K562 (cell line): Measurements from ENCODE around the gene THAP11. TPM values are rescaled to one million over a fixed set of nuclear protein-coding genes. Genes with fewer than 3 reads are reported as not detected.

Experiments
- BRD9 ChIP-seq: fragments of 450-650 bp; IDR thresholded peaks from 2 replicates; pipeline ENCODE4 v1.6.1; 2018; ENCODE audit warnings: low read depth; ENCODE audit not compliant: partially characterized antibody
- BRF1 ChIP-seq: IDR thresholded peaks from 3 replicates; pipeline ENCODE4 v1.6.1; 2011; ENCODE audit warnings: borderline replicate concordance, mild to moderate bottlenecking; ENCODE audit not compliant: insufficient read length; ENCODE audit errors: extremely low read depth
- FOXA1 ChIP-seq: fragments of 450-650 bp; IDR thresholded peaks from 2 replicates; pipeline ENCODE4 v1.6.1; 2016; ENCODE audit warnings: mild to moderate bottlenecking, borderline replicate concordance
- HEY1 ChIP-seq: fragments of 250-450 bp; sonication (Bioruptor Pico); IDR thresholded peaks from 2 replicates; pipeline ENCODE4 v1.5.0; 2020; ENCODE audit warnings: mild to moderate bottlenecking, moderate library complexity, borderline replicate concordance
- HMBOX1 ChIP-seq: sonication (generic); IDR thresholded peaks from 2 replicates; pipeline ENCODE4 v1.6.1; 2016
- IRF2 ChIP-seq: sonication (generic); formaldehyde crosslinking; IDR thresholded peaks from 2 replicates; pipeline ENCODE4 v1.8.1; 2022; ENCODE audit warnings: mild to moderate bottlenecking, missing genetic modification reagents
- KLF6 ChIP-seq: fragments of 250-450 bp; sonication (Bioruptor Pico); IDR thresholded peaks from 2 replicates; pipeline ENCODE4 v1.4.0; 2020; ENCODE audit warnings: mild to moderate bottlenecking, moderate library complexity, borderline replicate concordance
- MEF2A ChIP-seq: IDR thresholded peaks from 2 replicates; pipeline ENCODE4 v1.6.1; 2011; ENCODE audit warnings: low read depth, mild to moderate bottlenecking, low read length, moderate library complexity; ENCODE audit not compliant: control insufficient read depth
- NCOA6 ChIP-seq: fragments of 450-650 bp; IDR thresholded peaks from 2 replicates; pipeline ENCODE4 v1.6.1; 2017; ENCODE audit warnings: mild to moderate bottlenecking
- SMC3 ChIP-seq: conservative IDR thresholded peaks from 2 replicates; pipeline ENCODE4 v1.6.1; 2011; ENCODE audit warnings: low read depth, low read length, improper control_type of control experiment; ENCODE audit not compliant: insufficient read depth
- STAT5A ChIP-seq: IDR thresholded peaks from 2 replicates; pipeline ENCODE4 v1.6.1; 2012; ENCODE audit warnings: low read length, inconsistent platforms, borderline replicate concordance
- STAT5B ChIP-seq: fragments of 250-450 bp; sonication (Bioruptor Pico); IDR thresholded peaks from 2 replicates; pipeline ENCODE4 v1.8.0; 2021; ENCODE audit warnings: mild to moderate bottlenecking, inconsistent platforms
- THRB ChIP-seq: fragments of 450-650 bp; formaldehyde crosslinking; conservative IDR thresholded peaks from 2 replicates; pipeline ENCODE4 v1.4.0; 2022; ENCODE audit warnings: mild to moderate bottlenecking, missing genetic modification characterization
- WHSC1 ChIP-seq: IDR thresholded peaks from one replicate; pipeline ENCODE4 v1.6.1; 2012; ENCODE audit warnings: low read length, control low read depth, inconsistent platforms
- ZBTB17 ChIP-seq: fragments of 450-650 bp; formaldehyde crosslinking; IDR thresholded peaks from 2 replicates; pipeline ENCODE4 v1.4.0; 2020; ENCODE audit warnings: mild to moderate bottlenecking
- ZNF395 ChIP-seq: fragments of 200-800 bp; sonication (Bioruptor generic); IDR thresholded peaks from 2 replicates; pipeline ENCODE4 v1.6.1; 2017; ENCODE audit warnings: missing genetic modification characterization, missing compliant biosample characterization
- ZNF444 ChIP-seq: fragments of 250-450 bp; sonication (Bioruptor Pico); IDR thresholded peaks from 2 replicates; pipeline ENCODE4 v1.4.0; 2020; ENCODE audit warnings: mild to moderate bottlenecking, moderate library complexity
- ZZZ3 ChIP-seq: fragments of 450-650 bp; IDR thresholded peaks from 2 replicates; pipeline ENCODE4 v1.6.1; 2016; ENCODE audit warnings: antibody characterized with exemption, mild to moderate bottlenecking, moderate library complexity
- polyA plus RNA-seq, 8 experiments: library from polyadenylated mRNA; depleted of rRNA in 4 of 8; stranded (reverse) in 5 of 8; unstranded in 3 of 8; fragments of >200 nt; fragmentation: Nextera tagmentation in 2 of 8; fragmentation: Illumina TruSeq in 1 of 8; extraction: Ambion mirVana in 2 of 8; extraction: Trizol in 1 of 8; gene quantifications; 2 replicates each; pipeline versions ENCODE4 v1.2.1 to v1.2.3, GENCODE V29; 2011 to 2014; ENCODE audit warnings: inconsistent platforms in 1 of 8, missing spikeins in 1 of 8
- total RNA-seq, 7 experiments: library from RNA; depleted of rRNA in 6 of 7; stranded (reverse); fragments of >200 nt in 6 of 7; fragmentation: Illumina TruSeq in 2 of 7; extraction: Trizol in 2 of 7; gene quantifications; 2 replicates each; pipeline versions ENCODE4 v1.2.1 to v1.2.3, GENCODE V29; 2011 to 2021; ENCODE audit warnings: low replicate concordance in 1 of 7
- TF ChIP-seq, protein P1 (sequence below), 2 experiments: fragments of 450-650 bp; IDR thresholded peaks; 2 replicates each; pipeline ENCODE4 v1.6.1; 2016
- TF ChIP-seq, protein P2 (sequence below): fragments of 450-650 bp; conservative IDR thresholded peaks from 2 replicates; pipeline ENCODE4 v1.6.1; 2016; ENCODE audit warnings: missing genetic modification characterization, low read depth, mild to moderate bottlenecking, missing compliant biosample characterization, moderate library complexity
- TF ChIP-seq, protein P3 (sequence below): sonication (generic); formaldehyde crosslinking; IDR thresholded peaks from 2 replicates; pipeline ENCODE4 v1.9.0; 2022; ENCODE audit warnings: mild to moderate bottlenecking, missing genetic modification reagents

The THAP11 gene
- total and polyA plus RNA-seq, 9 of the 15 experiments (the other 6 are each of a cell fraction or from before 2014, with no cell fraction given): 2.4 to 31.6 (median 21.4) TPM

- TF ChIP-seq THRB (CRISPR knock-in tag): peak; percentile 77; the same call in 1 of the 2 replicates
- TF ChIP-seq ZNF444 (CRISPR knock-in tag): no peak
- TF ChIP-seq MEF2A: 0 out of 2 replicates have a peak, but pooled peaks have one; percentile 49
- TF ChIP-seq NCOA6: no peak
- no peak for TF ChIP-seq STAT5A
- TF ChIP-seq, protein P1, sequence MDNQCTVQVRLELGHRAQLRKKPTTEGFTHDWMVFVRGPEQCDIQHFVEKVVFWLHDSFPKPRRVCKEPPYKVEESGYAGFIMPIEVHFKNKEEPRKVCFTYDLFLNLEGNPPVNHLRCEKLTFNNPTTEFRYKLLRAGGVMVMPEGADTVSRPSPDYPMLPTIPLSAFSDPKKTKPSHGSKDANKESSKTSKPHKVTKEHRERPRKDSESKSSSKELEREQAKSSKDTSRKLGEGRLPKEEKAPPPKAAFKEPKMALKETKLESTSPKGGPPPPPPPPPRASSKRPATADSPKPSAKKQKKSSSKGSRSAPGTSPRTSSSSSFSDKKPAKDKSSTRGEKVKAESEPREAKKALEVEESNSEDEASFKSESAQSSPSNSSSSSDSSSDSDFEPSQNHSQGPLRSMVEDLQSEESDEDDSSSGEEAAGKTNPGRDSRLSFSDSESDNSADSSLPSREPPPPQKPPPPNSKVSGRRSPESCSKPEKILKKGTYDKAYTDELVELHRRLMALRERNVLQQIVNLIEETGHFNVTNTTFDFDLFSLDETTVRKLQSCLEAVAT (IDR thresholded peaks at IDR 0.05): no peak
- 0 out of 2 replicates have a peak, but pooled peaks have one; percentile 61 for TF ChIP-seq KLF6
- no peak for TF ChIP-seq IRF2 (CRISPR knock-in tag)
- TF ChIP-seq, protein P2, sequence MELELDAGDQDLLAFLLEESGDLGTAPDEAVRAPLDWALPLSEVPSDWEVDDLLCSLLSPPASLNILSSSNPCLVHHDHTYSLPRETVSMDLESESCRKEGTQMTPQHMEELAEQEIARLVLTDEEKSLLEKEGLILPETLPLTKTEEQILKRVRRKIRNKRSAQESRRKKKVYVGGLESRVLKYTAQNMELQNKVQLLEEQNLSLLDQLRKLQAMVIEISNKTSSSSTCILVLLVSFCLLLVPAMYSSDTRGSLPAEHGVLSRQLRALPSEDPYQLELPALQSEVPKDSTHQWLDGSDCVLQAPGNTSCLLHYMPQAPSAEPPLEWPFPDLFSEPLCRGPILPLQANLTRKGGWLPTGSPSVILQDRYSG (tag): no peak
- TF ChIP-seq BRF1: no peak
- peak; percentile 56 for TF ChIP-seq ZBTB17 (CRISPR knock-in tag)
- no peak for TF ChIP-seq HMBOX1
- TF ChIP-seq, protein P3, sequence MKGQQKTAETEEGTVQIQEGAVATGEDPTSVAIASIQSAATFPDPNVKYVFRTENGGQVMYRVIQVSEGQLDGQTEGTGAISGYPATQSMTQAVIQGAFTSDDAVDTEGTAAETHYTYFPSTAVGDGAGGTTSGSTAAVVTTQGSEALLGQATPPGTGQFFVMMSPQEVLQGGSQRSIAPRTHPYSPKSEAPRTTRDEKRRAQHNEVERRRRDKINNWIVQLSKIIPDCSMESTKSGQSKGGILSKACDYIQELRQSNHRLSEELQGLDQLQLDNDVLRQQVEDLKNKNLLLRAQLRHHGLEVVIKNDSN: no peak
- TF ChIP-seq WHSC1: no peak
- no peak for TF ChIP-seq BRD9
- no peak for TF ChIP-seq STAT5B
- TF ChIP-seq HEY1 (CRISPR knock-in tag): no peak
- TF ChIP-seq SMC3: 0 out of 2 replicates have a peak, but pooled peaks have one; percentile 41
- peak; percentile 64; the same call in 1 of the 2 replicates for TF ChIP-seq ZNF395 (CRISPR knock-in tag)
- TF ChIP-seq ZZZ3: no peak
- no peak for TF ChIP-seq FOXA1
These were observed 30.7 kb downstream of the THAP11 start, which contains the start of gene EDC4 (continued) for GRCh38 chr16:67872631-67873434.
